SJSA1 (cell line): Measurements from ENCODE around the gene RAB8A. TPM values are rescaled to one million over a fixed set of nuclear protein-coding genes. Genes with fewer than 3 reads are reported as not detected.
"Not testable (repeated sequence)": the region's sequence is repeated elsewhere in the genome, so short reads cannot be mapped to it uniquely, and the experiment has no call there.

Experiments used
- DNase-seq, 2 experiments: peaks; one replicate each; pipeline ENCODE4 v3.0.0-alpha.2; 2015 to 2020; ENCODE audit warnings: low spot score in 2 of 2, low read depth in 1 of 2
- H3K27ac ChIP-seq: fragments of 250-450 bp; sonication (Bioruptor Pico); 2 replicates; pipeline ENCODE4 v1.5.1; 2020; ENCODE audit warnings: mild to moderate bottlenecking, moderate library complexity
- H3K27me3 ChIP-seq: fragments of 250-450 bp; sonication (Bioruptor Pico); replicated peaks from 2 replicates; pipeline ENCODE4 v1.5.1; 2020; ENCODE audit warnings: mild to moderate bottlenecking, moderate library complexity
- H3K36me3 ChIP-seq: fragments of 250-450 bp; sonication (Bioruptor Pico); 2 replicates; pipeline ENCODE4 v1.5.1; 2020; ENCODE audit warnings: mild to moderate bottlenecking
- H3K4me1 ChIP-seq: fragments of 250-450 bp; sonication (Bioruptor Pico); replicated peaks from 2 replicates; pipeline ENCODE4 v1.6.1; 2021; ENCODE audit warnings: mild to moderate bottlenecking
- H3K4me3 ChIP-seq: fragments of 250-450 bp; sonication (Bioruptor Pico); 2 replicates; pipeline ENCODE4 v1.5.1; 2020; ENCODE audit warnings: mild to moderate bottlenecking
- H3K9me3 ChIP-seq: fragments of 250-450 bp; sonication (Bioruptor Pico); replicated peaks from 2 replicates; pipeline ENCODE4 v1.5.1; 2020; ENCODE audit warnings: mild to moderate bottlenecking
- total RNA-seq: library from RNA; depleted of rRNA; stranded (reverse); fragments of >200 nt; shearing (Covaris generic); gene quantifications from 2 replicates; pipeline ENCODE4 v1.2.3, GENCODE V29; 2014

The RAB8A gene
- total RNA-seq, 1 experiment from 2014 or later: 69.5 TPM

- H3K36me3 ChIP-seq: peaks cover 37% of the 10 kb centered on the region
- no peak overlapping the region for H3K27ac ChIP-seq
- no peaks in the 10 kb centered on the region for H3K9me3 ChIP-seq
- peak overlapping the region; percentile 66 for H3K4me3 ChIP-seq
- no peak for DNase-seq
- H3K27me3 ChIP-seq: no peaks in the 10 kb centered on the region
- peaks cover 13% of the 10 kb centered on the region for H3K4me1 ChIP-seq
Measured at GRCh38 chr19:16112778-16113177, 1.1 kb downstream of the RAB8A start.

- no peak overlapping the region for H3K27ac ChIP-seq
- H3K4me1 ChIP-seq: peaks cover 13% of the 10 kb centered on the region
- H3K4me3 ChIP-seq: no peak overlapping the region
- DNase-seq: no peak
- no peaks in the 10 kb centered on the region for H3K9me3 ChIP-seq
- no peaks in the 10 kb centered on the region for H3K27me3 ChIP-seq
- H3K36me3 ChIP-seq: peaks cover 47% of the 10 kb centered on the region
Measured at GRCh38 chr19:16113727-16114126, 2.0 kb downstream of the RAB8A start.

- H3K27ac ChIP-seq: no peak overlapping the region
- no peaks in the 10 kb centered on the region for H3K27me3 ChIP-seq
- H3K4me3 ChIP-seq: no peak overlapping the region
- no peak for DNase-seq
- peaks cover 13% of the 10 kb centered on the region for H3K4me1 ChIP-seq
- no peaks in the 10 kb centered on the region for H3K9me3 ChIP-seq
- peaks cover 62% of the 10 kb centered on the region for H3K36me3 ChIP-seq
Measured at GRCh38 chr19:16115301-16116039, 3.8 kb downstream of the RAB8A start.

- no peak for DNase-seq
- no peaks in the 10 kb centered on the region for H3K9me3 ChIP-seq
- no peak overlapping the region for H3K27ac ChIP-seq
- peaks cover 9% of the 10 kb centered on the region for H3K4me1 ChIP-seq
- H3K36me3 ChIP-seq: peaks cover 68% of the 10 kb centered on the region
- no peak overlapping the region for H3K4me3 ChIP-seq
- no peaks in the 10 kb centered on the region for H3K27me3 ChIP-seq
Measured at GRCh38 chr19:16116067-16116466, 4.4 kb downstream of the RAB8A start.

- peaks cover 79% of the 10 kb centered on the region for H3K36me3 ChIP-seq
- no peak for DNase-seq
- H3K4me1 ChIP-seq: peaks cover 3% of the 10 kb centered on the region
- H3K27ac ChIP-seq: no peak overlapping the region
- no peaks in the 10 kb centered on the region for H3K27me3 ChIP-seq
- H3K4me3 ChIP-seq: no peak overlapping the region
- no peaks in the 10 kb centered on the region for H3K9me3 ChIP-seq
Measured at GRCh38 chr19:16117594-16118033, 5.9 kb downstream of the RAB8A start.

- H3K27me3 ChIP-seq: no peaks in the 10 kb centered on the region
- no peak overlapping the region for H3K27ac ChIP-seq
- peaks cover 82% of the 10 kb centered on the region for H3K36me3 ChIP-seq
- DNase-seq: no peak
- no peaks in the 10 kb centered on the region for H3K4me1 ChIP-seq
- H3K9me3 ChIP-seq: no peaks in the 10 kb centered on the region
- no peak overlapping the region for H3K4me3 ChIP-seq
Measured at GRCh38 chr19:16118489-16119033, 6.9 kb downstream of the RAB8A start.

- not testable (repeated sequence) for DNase-seq, H3K4me1 ChIP-seq, H3K27me3 ChIP-seq, H3K9me3 ChIP-seq, H3K4me3 ChIP-seq, H3K27ac ChIP-seq
- peaks cover 85% of the 10 kb centered on the region for H3K36me3 ChIP-seq
Measured at GRCh38 chr19:16119075-16119857, 7.6 kb downstream of the RAB8A start.

GRCh38 chr19:16121141-16121540, 9.5 kb downstream of the RAB8A start:
- peaks cover 91% of the 10 kb centered on the region for H3K36me3 ChIP-seq

GRCh38 chr19:16121967-16122366, 10.3 kb downstream of the RAB8A start:
- no peak for DNase-seq
- Histone ChIP-seq H3K4me3 (no peak overlapping the region), H3K27ac (no peak overlapping the region), H3K9me3 (no peaks in the 10 kb centered on the region), H3K27me3 (no peaks in the 10 kb centered on the region), H3K4me1 (no peaks in the 10 kb centered on the region), H3K36me3 (peaks cover 95% of the 10 kb centered on the region)

More at GRCh38 chr19:16121141-16121540, 9.5 kb downstream of the RAB8A start:
- DNase-seq: no peak
- no peaks in the 10 kb centered on the region for H3K4me1 ChIP-seq
- H3K27ac ChIP-seq: no peak overlapping the region
- H3K27me3 ChIP-seq: no peaks in the 10 kb centered on the region
- no peaks in the 10 kb centered on the region for H3K9me3 ChIP-seq
- H3K4me3 ChIP-seq: no peak overlapping the region

- Histone ChIP-seq H3K36me3 (peaks cover 96% of the 10 kb centered on the region), H3K4me1 (no peaks in the 10 kb centered on the region), H3K27ac (no peak overlapping the region), H3K27me3 (no peaks in the 10 kb centered on the region), H3K4me3 (no peak overlapping the region), H3K9me3 (no peaks in the 10 kb centered on the region)
- no peak for DNase-seq
Measured at GRCh38 chr19:16124953-16125352, 13.3 kb downstream of the RAB8A start.

GRCh38 chr19:16125737-16126495, 14.2 kb downstream of the RAB8A start:
- no peaks in the 10 kb centered on the region for H3K27me3 ChIP-seq

GRCh38 chr19:16127080-16127479, 15.4 kb downstream of the RAB8A start:
- DNase-seq: no peak
- Histone ChIP-seq H3K4me1 (no peaks in the 10 kb centered on the region), H3K36me3 (peaks cover 99% of the 10 kb centered on the region), H3K27me3 (no peaks in the 10 kb centered on the region), H3K9me3 (no peaks in the 10 kb centered on the region), H3K27ac (no peak overlapping the region), H3K4me3 (no peak overlapping the region)

More at GRCh38 chr19:16125737-16126495, 14.2 kb downstream of the RAB8A start:
- Histone ChIP-seq H3K27ac (no peak overlapping the region), H3K9me3 (no peaks in the 10 kb centered on the region), H3K36me3 (peaks cover 99% of the 10 kb centered on the region), H3K4me1 (no peaks in the 10 kb centered on the region), H3K4me3 (no peak overlapping the region)
- no peak for DNase-seq

GRCh38 chr19:16127776-16128371, 16.2 kb downstream of the RAB8A start:
- Histone ChIP-seq H3K9me3 (no peaks in the 10 kb centered on the region), H3K27ac (no peak overlapping the region), H3K27me3 (no peaks in the 10 kb centered on the region), H3K4me1 (no peaks in the 10 kb centered on the region), H3K4me3 (no peak overlapping the region), H3K36me3 (peaks cover 99% of the 10 kb centered on the region)
- no peak for DNase-seq
